Upper lobe of right lung (tissue), 1 donor: ENCODE measurements around the gene SCN4B. TPM values are rescaled to one million over a fixed set of nuclear protein-coding genes. Genes with fewer than 3 reads are reported as not detected.

Source experiments
- ATAC-seq: fragments of 200-7000 bp; cut with Tn5 transposase; one replicate; pipeline ENCODE4 v1.9.1; 2020; ENCODE audit warnings: mild to moderate bottlenecking, moderate library complexity
- DNase-seq: peaks from one replicate; pipeline ENCODE4 v3.0.0-alpha.2; 2020
- H3K27ac ChIP-seq: fragments of 200-600 bp; one replicate; pipeline ENCODE4 v1.8.0; 2022
- H3K27me3 ChIP-seq: fragments of 200-600 bp; one replicate; pipeline ENCODE4 v1.8.0; 2022; ENCODE audit warnings: mild to moderate bottlenecking
- H3K36me3 ChIP-seq: fragments of 200-600 bp; one replicate; pipeline ENCODE4 v1.8.0; 2022
- H3K4me1 ChIP-seq: fragments of 200-600 bp; one replicate; pipeline ENCODE4 v1.8.0; 2022
- H3K4me3 ChIP-seq: fragments of 200-600 bp; one replicate; pipeline ENCODE4 v1.8.0; 2022; ENCODE audit warnings: mild to moderate bottlenecking
- H3K9me3 ChIP-seq: fragments of 200-600 bp; one replicate; pipeline ENCODE4 v1.8.0; 2022
- intact Hi-C: fragments of 100-400 bp; cut with DNase I; formaldehyde crosslinking; loops from one replicate; pipeline ENCODE4 v1.11.0; 2022
- total RNA-seq: library from RNA; stranded (reverse); fragmentation: NEBNext Ultra II Directional; extraction: Animal tissue kit (Norgen Biotek cat#: 25700); gene quantifications from one replicate; pipeline ENCODE4 v1.2.1, GENCODE V29; 2021
- TF ChIP-seq, protein P1 (sequence below): fragments of 200-600 bp; IDR thresholded peaks from one replicate; pipeline ENCODE4 v1.8.0; 2022; ENCODE audit warnings: antibody characterized with exemption
- donor health status: DM: no; HTN: yes; CAD: no; lungs with severe emphysema.

The SCN4B gene
- total RNA-seq, 1 donor from 2014 or later: 7.2 TPM

DNA sequence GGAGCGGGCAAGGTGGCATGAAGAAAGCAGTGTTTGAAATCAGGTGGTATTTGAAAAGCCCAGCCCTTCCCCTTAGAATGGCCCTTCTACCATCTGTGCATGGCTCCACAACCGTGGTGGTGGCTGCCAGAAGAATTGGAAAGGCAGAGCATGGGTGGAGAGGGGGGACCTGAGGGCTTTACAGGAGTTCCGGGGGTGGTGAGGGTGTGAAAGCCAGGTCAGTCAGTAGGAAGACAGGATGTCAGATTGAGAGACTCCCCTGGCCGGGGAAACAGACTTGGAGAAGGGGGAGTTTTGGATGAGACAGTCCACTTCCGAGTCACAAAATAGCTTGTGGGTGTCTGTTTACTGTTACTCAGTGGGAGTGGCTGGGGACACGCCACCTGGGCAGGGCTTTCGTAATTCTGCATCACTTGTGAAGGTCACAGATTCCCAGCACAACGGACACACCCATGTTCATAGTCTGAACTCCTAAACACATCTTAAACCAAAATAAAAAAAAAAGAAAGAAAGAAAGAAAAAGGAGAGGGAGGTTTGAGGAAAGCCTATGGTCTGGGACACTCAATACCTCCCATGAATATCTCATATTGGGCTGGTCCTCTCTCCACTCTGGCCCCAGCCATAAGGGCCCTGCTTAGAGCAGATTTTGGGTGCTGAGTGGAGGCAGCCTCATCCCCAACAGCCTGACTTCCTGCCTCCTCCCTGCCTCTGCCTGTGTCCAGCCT is 41.4 kb downstream of the SCN4B start:
- DNase-seq: peak; percentile 33
- H3K4me1 ChIP-seq: no peaks in the 10 kb centered on the region
- no peak overlapping the region for H3K4me3 ChIP-seq
- no peak overlapping the region for H3K27ac ChIP-seq
- H3K27me3 ChIP-seq: no peaks in the 10 kb centered on the region
- no peaks in the 10 kb centered on the region for H3K9me3 ChIP-seq
- no peaks in the 10 kb centered on the region for H3K36me3 ChIP-seq
- intact Hi-C loops: no loop called here
- no peak for ATAC-seq
- TF ChIP-seq, protein P1, sequence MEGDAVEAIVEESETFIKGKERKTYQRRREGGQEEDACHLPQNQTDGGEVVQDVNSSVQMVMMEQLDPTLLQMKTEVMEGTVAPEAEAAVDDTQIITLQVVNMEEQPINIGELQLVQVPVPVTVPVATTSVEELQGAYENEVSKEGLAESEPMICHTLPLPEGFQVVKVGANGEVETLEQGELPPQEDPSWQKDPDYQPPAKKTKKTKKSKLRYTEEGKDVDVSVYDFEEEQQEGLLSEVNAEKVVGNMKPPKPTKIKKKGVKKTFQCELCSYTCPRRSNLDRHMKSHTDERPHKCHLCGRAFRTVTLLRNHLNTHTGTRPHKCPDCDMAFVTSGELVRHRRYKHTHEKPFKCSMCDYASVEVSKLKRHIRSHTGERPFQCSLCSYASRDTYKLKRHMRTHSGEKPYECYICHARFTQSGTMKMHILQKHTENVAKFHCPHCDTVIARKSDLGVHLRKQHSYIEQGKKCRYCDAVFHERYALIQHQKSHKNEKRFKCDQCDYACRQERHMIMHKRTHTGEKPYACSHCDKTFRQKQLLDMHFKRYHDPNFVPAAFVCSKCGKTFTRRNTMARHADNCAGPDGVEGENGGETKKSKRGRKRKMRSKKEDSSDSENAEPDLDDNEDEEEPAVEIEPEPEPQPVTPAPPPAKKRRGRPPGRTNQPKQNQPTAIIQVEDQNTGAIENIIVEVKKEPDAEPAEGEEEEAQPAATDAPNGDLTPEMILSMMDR: no peak

DNA sequence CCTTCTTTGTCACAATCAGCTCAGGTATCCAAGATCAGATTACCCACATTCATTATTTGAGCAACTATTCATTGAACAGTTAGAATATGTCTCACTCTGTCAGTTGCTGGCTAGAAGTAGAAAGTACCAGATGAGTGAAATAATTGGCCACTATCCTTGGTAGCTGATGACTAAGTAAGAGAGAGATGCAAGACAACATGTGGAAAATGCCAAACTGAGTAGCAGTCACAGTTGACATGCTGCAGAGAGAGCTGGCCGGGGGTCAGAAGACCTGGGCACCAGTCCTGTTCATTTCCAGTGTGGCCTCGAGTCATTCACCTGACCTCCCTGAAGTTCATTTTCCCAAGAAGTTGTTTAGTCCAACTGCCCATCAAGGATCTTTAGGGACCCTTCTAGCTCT is 43.4 kb downstream of the SCN4B start:
- no peak for ATAC-seq
- Histone ChIP-seq H3K9me3 (no peaks in the 10 kb centered on the region), H3K27me3 (no peaks in the 10 kb centered on the region), H3K4me3 (no peak overlapping the region), H3K27ac (no peak overlapping the region), H3K4me1 (no peaks in the 10 kb centered on the region), H3K36me3 (no peaks in the 10 kb centered on the region)
- intact Hi-C loops: no loop called here
- peak; percentile 28 for DNase-seq
- TF ChIP-seq, protein P1: no peak

DNA sequence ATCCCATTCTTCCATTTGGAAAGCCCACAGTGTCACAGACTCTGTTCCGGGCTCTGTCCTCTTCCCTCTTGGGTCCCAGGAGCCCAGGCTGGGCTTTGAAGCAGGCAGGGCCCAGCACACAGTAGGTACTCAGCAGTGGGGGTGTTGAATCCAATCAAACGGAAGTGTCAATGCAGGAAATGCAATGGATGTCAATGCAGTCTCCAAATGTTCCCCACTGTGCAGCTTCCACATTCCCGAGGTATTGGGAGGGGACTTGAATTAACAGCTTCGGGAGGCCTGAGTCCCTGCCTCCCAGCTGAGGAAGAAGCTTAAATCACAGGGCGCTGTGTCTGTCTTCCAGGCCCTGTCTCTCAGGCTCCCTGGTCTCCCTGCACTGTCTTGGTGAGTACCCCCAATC is 44.1 kb downstream of the SCN4B start:
- no peak for DNase-seq
- intact Hi-C loops: no loop called here

DNA sequence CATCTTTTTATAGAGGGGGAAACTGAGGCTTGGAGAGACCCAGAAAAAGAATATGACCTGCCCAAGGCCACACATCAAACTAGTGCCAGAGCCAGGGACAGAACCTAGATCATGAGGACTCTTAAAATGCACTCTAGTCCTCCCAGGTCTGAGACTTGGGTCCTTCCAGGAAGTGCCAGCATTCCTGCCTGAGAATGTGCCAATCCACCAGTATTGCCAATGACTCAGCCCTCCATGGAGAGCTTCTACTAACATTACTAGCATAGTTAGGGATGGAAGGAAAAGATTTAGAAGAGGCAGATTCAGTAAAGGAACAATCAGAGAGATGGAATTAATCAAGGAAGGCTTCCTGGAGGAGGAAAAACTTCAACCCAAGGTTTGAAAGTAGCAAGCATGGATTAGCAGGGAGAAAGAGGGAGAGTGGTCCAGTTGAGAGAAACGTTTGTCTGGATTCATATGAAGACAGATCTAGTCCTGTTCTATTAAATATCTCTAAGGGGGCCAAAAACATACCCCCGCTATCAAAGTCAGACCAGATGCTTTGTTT is 45.8 kb downstream of the SCN4B start:
- H3K4me1 ChIP-seq: no peaks in the 10 kb centered on the region
- DNase-seq (peak; percentile 16), ATAC-seq (peak; percentile 68)
- intact Hi-C loops: no loop called here
- H3K27me3 ChIP-seq: no peaks in the 10 kb centered on the region
- H3K27ac ChIP-seq: no peak overlapping the region
- H3K4me3 ChIP-seq: no peak overlapping the region
- no peaks in the 10 kb centered on the region for H3K36me3 ChIP-seq
- H3K9me3 ChIP-seq: no peaks in the 10 kb centered on the region
- TF ChIP-seq, protein P1: no peak

More for the DNA sequence above, 44.1 kb downstream of the SCN4B start:
- Histone ChIP-seq H3K27me3 (no peaks in the 10 kb centered on the region), H3K36me3 (no peaks in the 10 kb centered on the region), H3K27ac (no peak overlapping the region), H3K4me1 (no peaks in the 10 kb centered on the region), H3K9me3 (no peaks in the 10 kb centered on the region), H3K4me3 (no peak overlapping the region)
- no peak for ATAC-seq
- TF ChIP-seq, protein P1: no peak

DNA sequence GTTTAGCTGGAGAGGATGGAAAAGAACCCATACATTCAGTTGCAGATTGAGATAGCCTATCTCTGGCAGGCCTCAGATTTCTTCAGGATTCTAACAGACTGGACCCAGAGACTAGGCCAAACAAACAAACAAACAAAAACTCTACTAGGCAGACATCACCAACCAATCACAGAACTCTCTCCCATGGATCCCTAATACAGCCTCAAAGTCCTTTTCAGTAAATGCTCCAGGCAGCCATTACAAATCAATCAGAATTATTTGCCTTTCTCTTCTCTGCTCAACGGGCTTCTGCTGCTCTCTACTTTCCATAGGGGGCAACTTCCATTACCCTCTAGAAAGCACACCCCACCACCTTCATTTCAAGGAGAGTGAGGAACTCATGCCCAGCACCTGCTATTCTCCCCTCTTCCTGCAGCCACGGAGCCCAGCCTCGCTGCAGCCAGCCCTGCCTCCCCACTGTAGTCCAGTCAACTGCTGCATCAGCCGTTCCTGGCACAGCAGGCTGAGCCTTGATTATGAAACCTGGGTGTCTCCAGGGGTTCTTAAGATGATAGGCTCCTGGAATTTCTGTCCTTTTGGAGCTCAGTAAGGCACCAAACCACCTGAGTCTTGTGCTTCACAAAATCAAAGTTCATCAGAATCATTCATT is 46.8 kb downstream of the SCN4B start:
- no peaks in the 10 kb centered on the region for H3K9me3 ChIP-seq
- TF ChIP-seq, protein P1: no peak
- ATAC-seq (no peak), DNase-seq (peak; percentile 60)
- no peak overlapping the region for H3K4me3 ChIP-seq
- H3K27ac ChIP-seq: no peak overlapping the region
- intact Hi-C loops: no loop called here
- H3K36me3 ChIP-seq: no peaks in the 10 kb centered on the region
- H3K27me3 ChIP-seq: no peaks in the 10 kb centered on the region
- H3K4me1 ChIP-seq: no peaks in the 10 kb centered on the region
